PC-3 (cell line): ENCODE data around the gene SLC33A1. TPM values are rescaled to one million over a fixed set of nuclear protein-coding genes. Genes with fewer than 3 reads are reported as not detected.

Source experiments
- ATAC-seq: fragments of 200-7000 bp; cut with Tn5 transposase; 2 replicates; pipeline ENCODE4 v1.9.1; 2020; ENCODE audit warnings: mild to moderate bottlenecking, moderate library complexity
- Bru-seq: library from RNA; stranded (reverse); fragments of 400-500 nt; gene quantifications from one replicate; lab custom pipeline; 2021; lab: Mats Ljungman, UMichigan
- BruChase-seq, 2 experiments: library from RNA; stranded (reverse); fragments of 400-500 nt; gene quantifications; one replicate each; lab custom pipeline; 2021; lab: Mats Ljungman, UMichigan
- BruUV-seq: library from RNA; stranded (reverse); fragments of 400-500 nt; replicated peaks from 2 replicates; lab custom pipeline; 2021; lab: Mats Ljungman, UMichigan
- CTCF ChIA-PET: fragments of 300-600 bp; sonication (Branson Sonifier 250); formaldehyde crosslinking; loops from one replicate; lab custom pipeline; 2022; ENCODE audit warnings: antibody characterized with exemption; lab: Charles Lee
- POLR2A ChIA-PET: fragments of 300-600 bp; sonication (Branson Sonifier 250); formaldehyde crosslinking; loops from one replicate; lab custom pipeline; 2022; ENCODE audit warnings: antibody characterized with exemption; ENCODE audit not compliant: unreplicated experiment; lab: Charles Lee
- DNase-seq: peaks from one replicate; pipeline ENCODE4 v3.0.0-alpha.2; 2015
- H2AFZ ChIP-seq: fragments of 300-600 bp; sonication (generic); 2 replicates; pipeline ENCODE4 v1.6.0; 2016; ENCODE audit warnings: antibody characterized with exemption, low read length
- H3F3A ChIP-seq: fragments of 300-600 bp; sonication (generic); one replicate; pipeline ENCODE4 v1.6.0; 2017; ENCODE audit warnings: antibody characterized with exemption, low read length, control low read depth, mild to moderate bottlenecking; ENCODE audit not compliant: unreplicated experiment
- H3K27ac ChIP-seq: fragments of 300-600 bp; sonication (generic); 2 replicates; pipeline ENCODE4 v1.5.1; 2016; ENCODE audit warnings: mild to moderate bottlenecking, low read length
- H3K27me3 ChIP-seq: fragments of 300-600 bp; sonication (generic); 2 replicates; pipeline ENCODE4 v1.6.1; 2016; ENCODE audit warnings: low read length, mixed read lengths
- H3K36me3 ChIP-seq: fragments of 300-600 bp; sonication (generic); 2 replicates; pipeline ENCODE4 v1.6.1; 2016; ENCODE audit warnings: low read depth, mixed run types, low read length, mixed read lengths
- H3K4me1 ChIP-seq: fragments of 300-600 bp; sonication (generic); 2 replicates; pipeline ENCODE4 v1.5.1; 2016; ENCODE audit warnings: low read length; ENCODE audit not compliant: insufficient read depth
- H3K4me2 ChIP-seq: fragments of 300-600 bp; sonication (generic); 2 replicates; pipeline ENCODE4 v1.6.0; 2016; ENCODE audit warnings: low read length
- H3K4me3 ChIP-seq: fragments of 300-600 bp; sonication (generic); 2 replicates; pipeline ENCODE4 v1.5.1; 2016; ENCODE audit warnings: mild to moderate bottlenecking, low read length, mixed read lengths
- H3K79me2 ChIP-seq: fragments of 300-600 bp; sonication (generic); 2 replicates; pipeline ENCODE4 v1.6.1; 2017; ENCODE audit warnings: low read length, mixed read lengths
- H3K9ac ChIP-seq: fragments of 300-600 bp; sonication (generic); 2 replicates; pipeline ENCODE4 v1.6.0; 2016; ENCODE audit warnings: mild to moderate bottlenecking, low read length
- H3K9me2 ChIP-seq: fragments of 300-600 bp; sonication (generic); replicated peaks from 2 replicates; pipeline ENCODE4 v1.6.1; 2016; ENCODE audit warnings: mixed run types, low read length, mixed read lengths
- H3K9me3 ChIP-seq: fragments of 300-600 bp; sonication (generic); 2 replicates; pipeline ENCODE4 v1.6.1; 2016; ENCODE audit warnings: low read length, mixed read lengths
- H4K20me1 ChIP-seq: fragments of 300-600 bp; sonication (generic); 2 replicates; pipeline ENCODE4 v1.6.1; 2016; ENCODE audit warnings: low read length, mixed read lengths
- EZH2 ChIP-seq: fragments of 300-600 bp; sonication (generic); IDR thresholded peaks from one replicate; pipeline ENCODE4 v1.6.1; 2017; ENCODE audit warnings: antibody characterized with exemption, mild to moderate bottlenecking, low read length; ENCODE audit not compliant: unreplicated experiment
- EZH2phosphoT487 ChIP-seq: fragments of 300-600 bp; sonication (generic); IDR thresholded peaks from 2 replicates; pipeline ENCODE4 v1.6.1; 2018; ENCODE audit warnings: mild to moderate bottlenecking, antibody characterized with exemption, low read length, borderline replicate concordance
- intact Hi-C: fragments of 100-400 bp; cut with micrococcal nuclease; formaldehyde crosslinking; loops from 2 replicates; pipeline ENCODE4 v1.9.0; 2023
- long read RNA-seq: library from polyadenylated mRNA; unstranded; transcript quantifications from one replicate; pipeline ENCODE4 v2.0.0, GENCODE V29; 2021; ENCODE audit not compliant: unreplicated experiment
- total RNA-seq: library from RNA; depleted of rRNA; stranded (reverse); fragments of >200 nt; gene quantifications from 2 replicates; pipeline ENCODE4 v1.2.3, GENCODE V29; 2014; rRNA removed
- TF ChIP-seq, protein P1 (sequence below): fragments of 300-600 bp; sonication (generic); conservative IDR thresholded peaks from 2 replicates; pipeline ENCODE4 v1.5.1; 2017; ENCODE audit warnings: antibody characterized with exemption, low read depth, mild to moderate bottlenecking, low read length

Gene SLC33A1
- total RNA-seq: 32.3 and 32.9 TPM in 2 replicates
- percentile 86 among the genes with signal in this experiment for Bru-seq, nascent RNA
- percentile 95 among the genes with signal in this experiment for BruChase-seq, experiment 1, labeled RNA remaining after a 6-hour chase
- percentile 92 among the genes with signal in this experiment for BruChase-seq, experiment 2, labeled RNA remaining after a 2-hour chase
- long read RNA-seq, full-length matches to known transcripts: 216 of 269 reads
- long read RNA-seq, partial matches to known transcripts: 6 of 269 reads
- long read RNA-seq, other reads (novel, unspliced or antisense): 47 of 269 reads

GRCh38 chr3:155854141-155854940 is at the start of gene SLC33A1:
Gene SLC33A1 (minus strand): TSS chr3:155854427. CDS start chr3:155853997, 430 bp downstream.
- Histone ChIP-seq H2AFZ (peak within 1 kb of the TSS; percentile 77), H3K27ac (peak within 1 kb of the TSS; percentile 54), H3K9ac (peak within 1 kb of the TSS; percentile 87), H3K4me2 (peak within 1 kb of the TSS; percentile 93), H3K4me1 (peaks cover 11% of the 10 kb centered on the region; the same call in 1 of the 2 replicates), H3K9me2 (no peaks in the 10 kb centered on the region), H4K20me1 (peaks cover 9% of the 10 kb centered on the region), H3K4me3 (peak within 1 kb of the TSS; percentile 95), H3K79me2 (peaks cover 49% of the 10 kb centered on the region), H3K27me3 (no peaks in the 10 kb centered on the region), H3K9me3 (no peaks in the 10 kb centered on the region), H3F3A (no peaks in the 10 kb centered on the region), H3K36me3 (no peaks in the 10 kb centered on the region)
- ChIA-PET CTCF (interaction anchor here (0.6 to 1.4 kb wide), 3 partner anchors 38 to 472 kb away, joined by 4 to 6 read pairs (median 4); partner anchors contain the start of gene C3orf33), POLR2A (interaction anchor here (0.6 to 0.8 kb wide), 2 partner anchors 49 to 111 kb away, joined by 3 read pairs; partner anchors contain the start of gene C3orf33)
- intact Hi-C loops: loop anchor here (1.0 to 10.0 kb wide), 6 partner anchors 16 to 500 kb away; partner anchors contain the start of genes C3orf33, GMPS and PLCH1
- peak; percentile 99 for DNase-seq
- peak; percentile 94 for ATAC-seq
- no peak for TF ChIP-seq EZH2phosphoT487
- TF ChIP-seq, protein P1, sequence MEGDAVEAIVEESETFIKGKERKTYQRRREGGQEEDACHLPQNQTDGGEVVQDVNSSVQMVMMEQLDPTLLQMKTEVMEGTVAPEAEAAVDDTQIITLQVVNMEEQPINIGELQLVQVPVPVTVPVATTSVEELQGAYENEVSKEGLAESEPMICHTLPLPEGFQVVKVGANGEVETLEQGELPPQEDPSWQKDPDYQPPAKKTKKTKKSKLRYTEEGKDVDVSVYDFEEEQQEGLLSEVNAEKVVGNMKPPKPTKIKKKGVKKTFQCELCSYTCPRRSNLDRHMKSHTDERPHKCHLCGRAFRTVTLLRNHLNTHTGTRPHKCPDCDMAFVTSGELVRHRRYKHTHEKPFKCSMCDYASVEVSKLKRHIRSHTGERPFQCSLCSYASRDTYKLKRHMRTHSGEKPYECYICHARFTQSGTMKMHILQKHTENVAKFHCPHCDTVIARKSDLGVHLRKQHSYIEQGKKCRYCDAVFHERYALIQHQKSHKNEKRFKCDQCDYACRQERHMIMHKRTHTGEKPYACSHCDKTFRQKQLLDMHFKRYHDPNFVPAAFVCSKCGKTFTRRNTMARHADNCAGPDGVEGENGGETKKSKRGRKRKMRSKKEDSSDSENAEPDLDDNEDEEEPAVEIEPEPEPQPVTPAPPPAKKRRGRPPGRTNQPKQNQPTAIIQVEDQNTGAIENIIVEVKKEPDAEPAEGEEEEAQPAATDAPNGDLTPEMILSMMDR: no peak
- no peak for TF ChIP-seq EZH2
- BruUV-seq: no TSS peak

DNA sequence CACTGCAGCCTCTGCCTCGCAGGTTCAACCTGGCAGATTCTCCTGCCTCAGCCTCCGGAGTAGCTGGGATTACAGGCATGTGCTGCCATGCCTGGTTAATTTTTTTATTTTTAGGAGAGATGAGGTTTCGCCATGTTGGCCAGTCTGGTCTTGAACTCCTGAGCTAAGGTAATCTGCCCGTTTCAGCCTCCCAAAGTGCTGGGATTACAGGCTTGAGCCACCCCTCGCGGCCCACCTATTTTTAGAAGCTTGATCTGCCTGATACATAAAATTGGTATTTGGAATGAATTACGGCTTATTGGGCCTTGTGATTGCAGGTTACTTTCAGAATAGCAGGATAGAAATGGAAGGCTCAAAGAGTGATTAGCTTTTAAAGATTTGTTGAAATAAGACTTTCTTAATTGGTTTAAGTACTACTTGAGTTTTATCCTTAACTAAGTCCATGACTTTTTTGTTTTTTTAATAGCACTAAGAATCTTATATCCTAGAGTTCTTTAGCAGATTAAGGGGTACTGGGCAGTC is 41.2 kb upstream of the SLC33A1 start:
- H3K4me1 ChIP-seq: no peaks in the 10 kb centered on the region
- no peaks in the 10 kb centered on the region for H3K27me3 ChIP-seq
- ChIA-PET CTCF (no interaction called here), POLR2A (no interaction called here)
- no peak overlapping the region for H3K4me2 ChIP-seq
- H3K9me3 ChIP-seq: no peaks in the 10 kb centered on the region
- DNase-seq (no peak), ATAC-seq (no peak)
- H3F3A ChIP-seq: no peaks in the 10 kb centered on the region
- H3K4me3 ChIP-seq: no peak overlapping the region
- peaks cover 10% of the 10 kb centered on the region; the same call in 1 of the 2 replicates for H4K20me1 ChIP-seq
- H2AFZ ChIP-seq: no peak overlapping the region
- H3K27ac ChIP-seq: no peak overlapping the region
- H3K9me2 ChIP-seq: no peaks in the 10 kb centered on the region
- no TSS peak for BruUV-seq
- H3K9ac ChIP-seq: no peak overlapping the region
- intact Hi-C loops: no loop called here
- H3K79me2 ChIP-seq: peaks cover 20% of the 10 kb centered on the region
- no peak for TF ChIP-seq EZH2phosphoT487
- no peak for TF ChIP-seq EZH2
- TF ChIP-seq, protein P1: no peak
- H3K36me3 ChIP-seq: peaks cover 30% of the 10 kb centered on the region
